Umbilical cord (tissue), 2 donors: Measurements from ENCODE around the gene WDR70. TPM values are rescaled to one million over a fixed set of nuclear protein-coding genes. Genes with fewer than 3 reads are reported as not detected.
"Not testable (repeated sequence)": the region's sequence is repeated elsewhere in the genome, so short reads cannot be mapped to it uniquely, and the experiment has no call there.

Experiments
- DNase-seq: peaks from one replicate; pipeline ENCODE4 v3.0.0-alpha.2; 2015; ENCODE audit warnings: low spot score
- total RNA-seq: library from RNA; depleted of rRNA; stranded (reverse); fragments of >200 nt; gene quantifications from one replicate; pipeline ENCODE4 v1.2.3, GENCODE V29; 2014; ENCODE audit warnings: low replicate concordance; ENCODE audit not compliant: insufficient read depth

The WDR70 gene
- total RNA-seq, 1 donor from 2014 or later = 17.3 TPM

DNA sequence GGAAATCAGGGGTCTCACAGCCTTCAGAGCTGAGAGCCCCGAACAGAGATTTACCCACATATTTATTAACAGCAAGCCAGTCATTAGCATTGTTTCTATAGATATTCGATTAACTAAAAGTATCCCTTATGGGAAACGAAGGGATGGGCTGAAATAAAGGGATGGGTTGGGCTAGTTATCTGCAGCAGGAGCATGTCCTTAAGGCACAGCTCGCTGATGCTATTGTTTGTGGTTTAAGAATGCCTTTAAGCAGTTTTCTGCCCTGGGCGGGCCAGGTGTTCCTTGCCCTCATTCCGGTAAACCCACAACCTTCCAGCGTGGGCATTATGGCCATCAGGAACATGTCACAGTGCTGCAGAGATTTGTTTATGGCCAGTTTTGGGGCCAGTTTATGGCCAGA is 74.1 kb downstream of the WDR70 start:
- DNase-seq = not testable (repeated sequence)

DNA sequence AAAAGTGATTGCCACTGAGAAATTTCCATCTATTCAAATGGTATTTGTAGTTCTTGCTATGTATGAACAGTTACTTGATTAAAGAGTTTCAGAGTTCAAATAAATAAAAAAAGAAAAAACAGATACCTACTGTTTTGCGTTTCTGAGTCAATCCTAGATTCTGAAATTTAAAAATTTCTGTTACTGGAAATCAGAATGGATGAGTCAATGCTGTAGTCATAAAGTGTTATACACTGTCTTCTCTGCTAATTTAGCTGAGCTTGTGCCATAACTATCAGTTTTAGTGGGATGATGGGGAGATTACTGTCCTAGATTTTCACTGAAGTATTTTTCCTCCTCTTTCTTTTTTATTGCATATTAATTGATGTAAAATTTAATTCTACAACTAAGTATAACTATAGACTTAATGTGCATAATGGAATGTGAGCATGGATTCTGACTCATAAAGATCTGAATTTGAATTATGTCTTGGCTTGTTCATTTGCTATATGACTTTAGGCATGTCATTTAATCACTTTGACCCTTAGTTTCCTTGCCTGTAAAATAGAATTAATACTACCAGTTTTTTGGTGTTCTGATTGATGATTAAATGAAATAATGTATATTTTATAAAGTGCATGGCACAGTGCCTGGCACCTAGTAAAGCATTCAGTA is 75.4 kb downstream of the WDR70 start:
- not testable (repeated sequence) for DNase-seq

DNA sequence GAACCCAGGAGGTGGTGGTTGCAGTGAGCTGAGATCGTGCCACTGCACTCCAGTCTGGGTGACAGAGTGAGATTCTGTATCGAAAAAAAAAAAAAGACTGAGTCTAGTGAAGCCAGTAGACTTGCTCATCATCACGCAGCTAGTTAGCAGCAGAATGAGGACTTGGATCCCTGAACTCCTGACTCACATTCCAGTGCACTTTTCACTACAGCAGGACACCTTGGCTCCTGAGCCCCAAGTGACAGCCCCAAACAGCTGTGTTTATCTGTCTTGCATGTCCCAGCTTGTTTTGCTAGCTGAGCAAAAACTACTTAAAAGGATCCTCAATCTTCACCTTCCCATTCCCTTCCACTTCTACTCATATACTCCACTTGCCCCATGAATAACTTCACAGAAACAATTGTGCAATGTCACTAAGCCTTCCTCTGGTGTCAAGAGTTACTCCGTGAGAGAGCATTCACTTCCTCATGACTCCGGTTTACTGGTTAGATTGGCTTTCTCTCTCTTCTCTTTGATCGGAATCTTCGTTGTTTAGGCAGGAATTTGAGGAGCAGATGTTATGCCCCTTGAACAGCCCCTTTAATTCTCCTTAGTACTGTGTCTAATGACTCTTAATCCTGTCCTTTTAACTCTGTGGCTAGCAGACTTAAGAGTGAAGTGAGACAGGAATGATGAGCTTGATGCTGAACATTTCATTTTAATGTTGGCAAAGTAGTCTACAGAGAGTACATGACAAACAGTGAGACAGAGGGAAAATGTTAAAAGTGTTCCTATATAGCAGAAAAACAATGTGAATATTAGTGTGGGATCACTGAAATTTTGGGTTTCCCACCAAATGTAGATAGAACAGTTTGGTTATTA is 84.3 kb downstream of the WDR70 start:
- DNase-seq = peak; percentile 35

DNA sequence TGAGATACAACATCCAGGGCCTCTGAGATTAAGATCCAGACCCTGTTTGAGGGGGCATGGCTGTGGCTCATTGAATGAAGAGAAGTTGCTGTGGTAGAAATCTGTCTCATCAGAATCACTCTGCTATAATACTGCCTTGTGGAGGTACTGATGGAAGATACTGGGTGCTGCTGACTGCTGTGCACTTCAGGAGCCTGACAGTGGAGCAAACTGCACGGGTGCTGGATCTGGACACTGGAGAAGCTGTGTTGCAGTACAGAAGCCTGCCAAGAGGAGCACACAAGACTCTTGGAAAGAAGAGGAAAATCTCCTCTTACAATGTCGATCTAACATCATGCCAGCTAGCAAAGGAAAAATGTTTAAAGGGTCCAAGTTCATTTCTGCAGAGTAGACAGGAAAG is 85.5 kb downstream of the WDR70 start:
- DNase-seq = peak; percentile 3

DNA sequence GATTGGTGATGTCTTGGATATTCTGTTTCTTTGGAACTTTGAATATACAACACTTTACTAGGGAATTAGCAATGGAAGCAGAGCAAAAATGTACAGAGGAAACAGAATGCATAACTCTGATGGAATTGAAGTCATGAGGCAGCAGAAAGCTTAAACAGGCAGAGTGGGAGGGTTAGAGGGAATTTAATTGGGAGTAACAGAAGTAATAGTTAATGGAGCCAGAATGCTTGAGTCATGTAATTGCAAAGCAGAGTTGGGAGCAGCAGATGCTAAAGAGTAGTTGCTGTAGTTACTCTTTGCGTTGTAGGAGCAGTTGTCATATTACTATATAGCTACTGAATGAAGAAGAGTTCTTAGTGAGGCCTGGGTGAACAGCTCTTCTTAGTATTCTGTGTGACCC is 90.3 kb downstream of the WDR70 start:
- DNase-seq = not testable (repeated sequence)

DNA sequence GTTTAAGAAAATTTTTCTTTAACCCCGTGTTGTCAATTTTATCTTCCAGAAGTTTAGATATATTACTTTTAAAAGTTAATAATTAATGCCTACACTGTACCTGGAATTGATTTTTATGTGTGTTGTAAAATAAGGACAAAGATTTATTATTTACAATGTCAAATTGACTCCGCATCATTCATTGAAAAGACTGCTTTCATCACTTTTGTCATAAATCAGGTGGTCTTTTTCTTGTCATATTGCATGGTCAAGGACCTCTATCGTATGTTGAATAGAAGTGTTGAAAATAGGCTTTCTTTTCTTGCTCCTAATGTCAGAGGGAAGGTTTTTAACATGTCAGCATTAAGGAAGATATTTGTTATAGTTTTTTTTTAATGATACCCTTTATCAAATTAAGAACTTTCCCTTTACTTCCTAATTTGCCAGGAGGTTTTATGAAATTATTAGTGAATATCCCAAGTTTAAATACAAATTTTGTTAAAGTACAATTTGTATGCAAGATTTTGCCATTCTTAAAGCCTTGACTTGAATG is 92.6 kb downstream of the WDR70 start:
- DNase-seq = no peak

DNA sequence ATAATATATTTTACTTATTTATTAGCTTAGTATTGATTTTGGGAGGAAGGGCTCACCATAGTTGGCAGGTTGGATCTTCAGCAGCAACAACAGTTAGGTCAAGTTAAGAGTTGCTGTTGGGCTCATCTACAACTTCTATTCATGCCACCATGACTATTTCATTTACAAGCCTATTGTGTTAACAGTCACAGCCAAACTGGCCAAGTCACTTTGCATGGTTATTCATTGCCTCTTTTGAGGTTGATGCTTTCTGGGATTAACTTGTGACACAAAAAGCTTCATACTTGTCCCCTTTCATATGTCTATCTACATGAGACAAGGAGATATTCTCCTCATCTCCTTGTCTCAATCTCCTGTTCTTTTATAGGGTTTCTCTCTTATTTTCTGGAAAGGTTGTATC is 98.3 kb downstream of the WDR70 start:
- DNase-seq = no peak

DNA sequence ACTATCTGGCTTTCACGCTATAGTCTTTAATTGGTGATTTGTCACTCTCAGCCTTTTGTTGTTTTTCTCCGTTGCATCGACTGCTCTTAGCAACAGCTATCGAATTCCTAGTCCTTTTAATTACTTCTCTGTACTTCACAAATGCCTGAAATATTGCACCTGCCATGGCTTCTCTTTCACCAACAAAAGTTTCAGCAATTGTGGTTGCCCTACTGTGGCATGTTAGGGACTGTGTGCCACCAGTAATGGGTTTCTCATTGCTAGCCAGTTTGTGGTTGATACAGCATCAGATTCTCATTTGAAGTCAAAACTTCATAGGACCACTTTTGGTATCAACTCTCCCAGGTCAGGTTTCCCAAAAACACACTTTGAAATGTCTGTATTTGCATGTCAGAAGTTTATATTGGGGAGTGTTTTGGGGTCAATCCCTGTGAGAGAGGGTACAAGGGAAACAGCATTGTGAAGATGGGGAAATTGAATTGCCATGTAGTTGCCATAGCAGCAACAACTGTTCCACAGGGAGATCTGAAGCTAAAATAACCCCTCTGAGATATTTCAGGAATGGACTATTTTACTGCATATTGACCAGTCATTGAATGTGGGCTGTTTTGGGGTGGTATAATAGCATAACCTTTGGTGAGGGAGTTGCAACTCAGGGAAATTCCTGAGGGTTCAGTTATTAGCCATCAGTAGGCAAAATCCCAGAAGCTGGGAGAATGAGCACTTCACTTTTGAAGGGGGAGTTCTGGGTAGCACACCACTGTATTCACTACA is 99.2 kb downstream of the WDR70 start:
- DNase-seq = no peak

DNA sequence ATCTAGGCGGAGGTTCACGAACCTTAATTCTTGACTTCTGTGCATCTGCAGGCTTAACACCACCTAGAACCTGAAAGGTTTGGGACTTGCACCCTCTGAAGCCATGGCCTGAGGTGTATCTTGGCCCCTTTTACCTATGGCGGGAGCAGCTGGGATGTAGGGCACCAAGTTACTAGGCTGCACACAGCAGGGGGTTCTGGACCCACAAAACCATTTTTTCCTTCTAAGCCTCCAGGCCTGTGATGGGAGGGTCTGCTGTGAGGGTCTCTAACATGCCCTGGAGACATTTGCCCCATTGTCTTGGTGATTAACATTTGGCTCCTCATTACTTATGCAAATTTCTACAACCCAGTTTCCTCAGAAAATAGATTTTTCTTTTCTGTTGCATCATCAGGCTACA is 102.3 kb downstream of the WDR70 start:
- not testable (repeated sequence) for DNase-seq

DNA sequence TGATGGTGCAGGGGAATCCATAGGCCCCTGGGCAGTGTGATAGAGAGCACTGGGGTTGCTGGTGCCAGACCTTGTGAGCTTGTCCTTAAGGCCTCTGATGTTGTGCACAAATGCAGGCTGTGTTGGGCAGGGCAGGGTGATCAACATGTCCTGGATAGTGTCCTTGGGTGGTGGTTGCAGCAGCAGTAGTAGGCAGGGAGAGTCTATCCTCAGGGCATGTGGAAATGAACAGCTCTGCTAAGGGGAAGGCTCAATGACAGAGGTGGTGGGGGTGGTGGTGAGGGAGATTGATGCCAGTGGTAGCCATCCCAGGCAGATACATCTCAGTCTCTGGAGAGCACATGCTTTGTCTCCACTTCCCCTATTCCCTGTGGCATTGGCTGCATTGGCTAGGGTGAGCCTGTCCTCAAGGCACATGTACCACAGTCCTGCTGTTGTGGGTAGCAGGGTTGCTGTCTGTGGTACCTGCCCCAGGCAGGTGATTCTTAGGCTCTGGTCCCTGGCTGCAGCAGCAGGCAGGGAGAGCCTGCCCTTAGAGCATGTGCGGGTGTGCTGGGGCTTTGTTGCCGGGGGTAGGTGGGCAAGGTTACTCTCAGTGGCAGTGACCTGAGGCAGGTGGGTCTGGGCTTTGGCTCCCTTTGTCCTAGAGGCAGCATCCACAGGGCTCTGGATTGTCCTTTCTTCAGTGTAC is 111.1 kb downstream of the WDR70 start:
- DNase-seq = no peak

DNA sequence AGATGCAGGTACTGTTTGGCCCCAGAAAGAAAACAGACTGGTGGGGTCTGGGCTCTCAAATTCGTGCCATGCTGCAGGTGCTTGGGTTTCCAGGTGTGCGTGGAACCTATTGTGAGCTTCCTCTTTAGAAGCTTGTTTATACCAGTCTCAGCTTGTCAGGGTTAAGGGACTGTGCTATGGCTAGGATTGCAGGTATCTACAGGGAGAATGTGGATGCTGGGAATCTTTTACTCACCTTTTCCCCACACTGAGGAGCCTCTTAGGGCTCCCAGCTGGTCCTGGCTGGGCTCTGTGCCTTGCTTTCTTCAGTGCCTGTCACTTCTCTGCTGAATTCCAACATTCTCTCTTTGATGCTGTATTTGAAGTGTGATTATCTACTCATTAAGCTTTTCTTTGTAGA is 111.8 kb downstream of the WDR70 start:
- no peak for DNase-seq

DNA sequence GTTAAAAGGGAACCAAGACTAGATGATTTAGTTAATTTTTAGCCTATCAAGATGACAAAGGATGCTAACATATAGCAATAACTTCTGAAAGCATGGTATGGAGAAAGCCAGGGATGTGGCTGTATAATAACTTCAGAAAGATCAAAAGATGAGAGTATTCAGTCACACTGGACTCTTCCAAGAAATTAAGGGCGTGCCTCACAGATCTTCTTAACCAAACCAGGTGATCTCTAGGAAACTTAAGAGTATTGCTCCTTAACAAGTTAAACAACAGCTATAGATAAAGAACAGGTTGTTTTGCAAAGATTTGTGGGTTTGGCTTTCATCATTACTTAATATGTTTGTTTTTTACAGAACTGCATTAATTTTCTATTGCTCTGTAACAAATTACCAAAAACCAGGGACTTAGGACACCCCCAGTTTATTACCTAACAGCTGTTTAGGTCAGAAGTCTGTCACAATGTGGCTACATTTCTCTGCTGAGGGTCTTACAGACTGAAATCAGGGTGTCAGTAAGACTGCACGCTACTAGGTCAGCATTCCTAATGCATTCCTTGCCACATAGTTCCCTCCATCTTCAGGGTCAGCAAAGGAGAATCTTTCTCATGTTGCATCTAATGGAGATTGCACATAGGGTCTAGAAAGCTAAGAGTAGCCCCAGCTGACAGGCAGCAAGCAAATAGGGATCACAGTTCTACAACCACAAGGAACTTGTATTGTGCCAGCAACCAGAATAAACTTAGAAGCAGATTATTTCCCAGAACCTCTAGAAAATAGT is 113.8 kb downstream of the WDR70 start:
- no peak for DNase-seq

DNA sequence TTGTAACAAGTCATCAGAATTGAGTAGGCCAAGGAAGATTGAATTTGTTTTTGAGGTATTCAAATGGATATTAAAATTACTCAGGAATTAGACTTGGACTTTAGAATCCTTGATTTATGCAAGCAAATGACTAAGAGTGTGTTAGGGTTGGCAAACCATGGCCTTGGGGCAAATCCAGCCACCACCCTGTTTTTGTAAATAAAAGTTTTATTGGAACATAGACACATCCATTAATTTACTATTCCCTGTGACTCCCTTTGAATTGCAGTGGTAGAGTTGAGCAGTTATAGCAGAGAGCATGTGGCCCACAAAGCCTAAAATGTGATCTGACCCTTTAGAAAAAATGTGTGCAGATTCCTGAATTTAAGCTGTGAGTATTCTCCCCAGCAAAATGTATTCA is 115.6 kb downstream of the WDR70 start:
- no peak for DNase-seq

DNA sequence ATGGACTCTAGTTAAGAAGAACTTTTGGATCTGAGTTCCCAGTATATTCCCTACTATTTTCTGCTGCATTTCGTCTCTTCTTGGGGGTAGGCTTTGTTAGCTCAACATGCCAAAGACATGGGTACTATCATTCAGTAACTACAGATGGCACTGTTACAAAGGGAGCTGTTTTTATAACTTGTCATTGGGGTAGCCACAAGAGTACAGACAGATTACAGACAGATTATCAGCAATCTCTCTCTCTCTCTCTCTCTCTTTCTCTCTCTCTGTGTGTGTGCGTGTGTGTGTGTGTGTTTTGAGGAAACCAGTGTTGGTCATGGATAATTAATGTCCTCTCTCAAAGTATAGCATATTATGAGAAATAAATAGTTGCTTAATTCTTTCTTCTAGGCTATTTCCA is 116.1 kb downstream of the WDR70 start:
- no peak for DNase-seq

DNA sequence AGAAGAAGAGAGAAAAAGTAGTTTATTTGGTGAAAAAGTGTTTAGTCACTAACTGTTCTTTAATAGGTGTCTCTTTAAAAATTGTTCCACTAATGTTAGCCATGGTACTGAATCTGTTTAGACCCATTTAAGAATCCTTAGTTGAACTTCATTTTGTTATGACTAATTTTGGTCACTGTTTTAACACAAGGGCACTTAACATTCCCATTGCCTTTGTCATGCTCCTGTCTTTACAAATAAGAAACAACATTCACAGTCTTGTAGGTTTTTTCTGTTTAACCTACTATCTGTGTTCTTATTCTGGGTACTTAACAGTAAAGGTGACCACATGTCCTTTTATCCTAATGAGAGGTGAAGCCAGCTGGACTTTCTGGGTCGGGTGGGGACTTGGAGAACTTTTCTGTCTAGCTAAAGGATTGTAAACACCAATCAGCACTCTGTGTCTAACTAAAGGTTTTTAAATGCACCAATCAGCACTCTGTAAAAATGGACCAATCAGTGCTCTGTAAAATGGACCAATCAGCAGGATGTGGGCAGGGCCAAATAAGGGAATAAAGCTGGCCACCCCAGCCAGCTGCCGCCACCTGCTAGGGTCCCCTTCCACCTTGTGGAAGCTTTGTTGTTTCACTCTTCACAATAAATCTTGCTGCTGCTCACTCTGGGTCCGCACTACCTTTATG is 116.7 kb downstream of the WDR70 start:
- DNase-seq = no peak

DNA sequence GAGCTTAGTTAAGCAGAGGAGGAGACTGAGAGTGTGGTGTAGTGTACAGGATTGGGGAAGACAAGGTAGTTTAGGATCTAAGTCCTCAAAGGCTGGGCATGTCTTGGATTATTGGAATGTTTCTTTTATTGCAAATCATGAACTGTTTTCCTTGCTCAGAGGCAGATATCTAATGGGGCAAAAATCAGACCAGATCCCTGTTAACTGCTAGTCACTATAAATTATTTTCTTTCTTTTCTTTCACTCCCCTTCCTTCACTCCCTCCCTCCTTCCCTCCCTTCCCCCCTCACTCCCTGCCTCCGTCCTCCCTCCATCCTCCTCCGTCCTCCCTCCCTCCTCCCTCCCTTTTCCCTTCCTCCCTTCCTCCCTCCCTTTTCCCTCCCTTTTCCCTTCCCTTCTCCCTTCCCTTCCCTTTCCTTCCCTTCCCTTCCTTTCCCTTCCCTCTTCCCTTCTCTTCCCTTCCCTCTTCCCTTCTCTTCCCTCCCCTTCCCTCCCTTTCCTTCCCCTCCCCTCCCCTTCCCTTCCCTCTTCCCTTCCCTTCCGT is 117.9 kb downstream of the WDR70 start:
- no peak for DNase-seq

DNA sequence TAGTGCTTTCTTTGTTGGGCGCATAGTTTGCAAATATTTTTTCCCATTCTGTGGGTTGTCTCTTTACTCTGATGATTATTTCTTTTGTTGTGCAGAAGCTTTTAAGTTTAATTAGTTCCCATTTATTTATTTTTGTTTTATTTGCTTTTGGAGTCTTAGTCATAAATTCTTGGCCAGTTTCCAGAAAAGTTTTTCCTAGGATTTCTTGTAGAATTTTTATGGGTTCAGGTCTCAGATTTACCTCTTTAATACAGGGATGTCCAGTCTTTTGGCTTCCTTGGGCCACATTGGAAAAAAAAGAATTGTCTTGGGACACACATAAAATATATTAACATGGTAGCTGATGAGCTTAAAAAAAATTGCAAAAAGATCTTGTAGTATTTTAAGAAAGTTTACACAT is 122.0 kb downstream of the WDR70 start:
- no peak for DNase-seq

DNA sequence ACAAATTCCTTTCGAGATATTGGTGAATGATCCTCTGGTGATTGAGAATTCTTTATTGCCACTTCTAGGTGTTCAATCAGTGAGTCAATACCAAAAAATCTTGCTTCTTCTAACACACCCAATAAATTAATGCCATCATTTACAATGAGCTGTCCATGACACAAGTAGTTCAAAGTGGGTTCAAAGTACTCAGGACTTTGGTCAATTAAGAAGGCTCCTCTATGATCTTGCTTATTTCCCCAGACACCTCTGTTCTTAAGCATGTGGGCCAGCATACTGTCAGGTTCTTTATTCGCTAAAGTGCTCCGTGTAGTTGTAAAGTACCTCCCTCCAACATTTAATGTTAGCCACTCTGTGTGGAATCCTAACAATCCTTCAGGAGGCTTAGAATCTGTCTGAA is 127.1 kb downstream of the WDR70 start:
- no peak for DNase-seq

DNA sequence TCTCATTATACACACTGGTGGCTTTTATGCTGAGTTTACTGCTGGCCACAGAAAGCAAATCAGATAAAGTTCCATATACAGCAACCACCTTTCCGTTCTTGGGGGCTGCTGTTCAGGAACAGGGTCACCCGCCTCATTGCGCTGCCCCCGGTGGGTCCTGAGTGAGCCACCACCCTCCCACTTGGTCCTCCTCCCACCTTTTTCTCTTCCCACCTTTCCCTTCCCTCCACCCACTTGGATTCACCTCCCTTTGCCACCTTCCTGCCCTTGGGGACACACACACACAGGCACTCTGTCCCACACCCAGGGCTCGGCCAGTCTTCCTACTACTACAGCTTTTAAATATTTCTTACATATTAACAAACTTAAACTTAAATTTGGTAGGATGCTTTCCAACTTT is 127.6 kb downstream of the WDR70 start:
- DNase-seq = no peak

DNA sequence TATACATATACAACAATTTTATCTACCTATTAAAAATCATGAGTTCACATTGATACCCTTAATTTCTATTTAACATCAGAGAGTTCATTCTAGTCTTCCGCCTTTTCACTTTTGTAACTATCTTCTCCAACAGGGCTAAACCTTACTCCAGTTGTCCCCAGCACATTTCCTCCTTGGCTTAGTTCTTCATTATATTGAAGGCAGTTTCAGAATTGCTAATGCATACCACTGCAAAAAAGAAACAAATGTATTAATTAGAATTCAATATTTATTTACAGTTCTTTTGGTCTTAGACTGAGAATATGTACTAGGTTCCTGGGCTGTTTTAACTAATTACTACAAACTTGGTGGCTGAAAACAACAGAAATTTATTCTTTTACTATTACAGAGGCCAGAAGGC is 132.5 kb downstream of the WDR70 start:
- no peak for DNase-seq
